HEK293 (cell line): ENCODE measurements around the gene PEPD.

ENCODE experiments used
- CTCF ChIA-PET: fragments of 350-600 bp; formaldehyde crosslinking; extraction: SDS; loops from one replicate; lab custom pipeline; 2021; ENCODE audit warnings: antibody characterized with exemption; lab: Yijun Ruan, JAX
- POLR2A ChIA-PET: fragments of 300-600 bp; formaldehyde crosslinking; extraction: SDS; loops from one replicate; lab custom pipeline; 2020; ENCODE audit warnings: antibody characterized with exemption, inconsistent platforms; lab: Yijun Ruan, JAX
- H3K27ac ChIP-seq: fragments of 200-500 bp; sonication (Bioruptor generic); 2 replicates; pipeline ENCODE4 v1.5.1; 2014; ENCODE audit warnings: low read depth, low read length, control low read depth, inconsistent platforms; ENCODE audit errors: extremely low read depth
- H3K36me3 ChIP-seq, 2 experiments: fragments of 200-500 bp in 1 of 2; sonication (Bioruptor generic) in 1 of 2; 1 replicate in 1 of 2; 2 replicates in 1 of 2; pipeline ENCODE4 v1.5.1; 2014 to 2017; ENCODE audit warnings: inconsistent platforms in 2 of 2, low read length in 2 of 2; ENCODE audit not compliant: control insufficient read depth in 2 of 2, insufficient read depth in 1 of 2
- H3K4me1 ChIP-seq: fragments of 200-500 bp; sonication (Bioruptor generic); 2 replicates; pipeline ENCODE4 v1.5.1; 2014; ENCODE audit warnings: mild to moderate bottlenecking, low read length, inconsistent platforms; ENCODE audit not compliant: control insufficient read depth, insufficient read depth
- H3K4me3 ChIP-seq: 2 replicates; pipeline ENCODE4 v1.5.1; 2011; ENCODE audit warnings: low read depth, mild to moderate bottlenecking, control low read depth, low read length, moderate library complexity
- H3K9me3 ChIP-seq: fragments of 200-500 bp; sonication (Bioruptor generic); 2 replicates; pipeline ENCODE4 v1.5.1; 2014; ENCODE audit warnings: low read depth, low read length, inconsistent platforms; ENCODE audit not compliant: control insufficient read depth, insufficient read depth
- FEZF1 ChIP-seq: fragments of 450-650 bp; formaldehyde crosslinking; IDR thresholded peaks from 2 replicates; pipeline ENCODE4 v1.5.1; 2016; ENCODE audit warnings: missing biosample characterization, missing genetic modification characterization
- HIC1 ChIP-seq: fragments of 450-650 bp; formaldehyde crosslinking; IDR thresholded peaks from 2 replicates; pipeline ENCODE4 v1.5.1; 2016; ENCODE audit warnings: missing biosample characterization, missing genetic modification characterization
- IKZF3 ChIP-seq: fragments of 450-650 bp; IDR thresholded peaks from 2 replicates; pipeline ENCODE4 v1.5.0; 2018; ENCODE audit warnings: missing biosample characterization, mild to moderate bottlenecking, missing genetic modification characterization, moderate library complexity
- SP2 ChIP-seq: fragments of 450-650 bp; formaldehyde crosslinking; IDR thresholded peaks from 2 replicates; pipeline ENCODE4 v1.5.1; 2016; ENCODE audit warnings: missing biosample characterization, missing genetic modification characterization
- TRIM28 ChIP-seq: IDR thresholded peaks from 2 replicates; pipeline ENCODE4 v1.6.1; 2011; ENCODE audit warnings: low read length, control low read depth, borderline replicate concordance
- ZBTB44 ChIP-seq: fragments of 450-650 bp; IDR thresholded peaks from 2 replicates; pipeline ENCODE4 v1.5.1; 2018; ENCODE audit warnings: missing biosample characterization, mild to moderate bottlenecking, missing genetic modification characterization
- ZFHX2 ChIP-seq: fragments of 450-650 bp; formaldehyde crosslinking; conservative IDR thresholded peaks from 2 replicates; pipeline ENCODE4 v1.5.1; 2016; ENCODE audit warnings: missing biosample characterization, missing genetic modification characterization
- ZFP3 ChIP-seq: fragments of 450-650 bp; formaldehyde crosslinking; IDR thresholded peaks from 2 replicates; pipeline ENCODE4 v1.5.1; 2016; ENCODE audit warnings: low read depth, missing biosample characterization, missing genetic modification characterization
- ZNF138 ChIP-seq: fragments of 450-650 bp; formaldehyde crosslinking; IDR thresholded peaks from 2 replicates; pipeline ENCODE4 v1.5.1; 2016; ENCODE audit warnings: missing biosample characterization, missing genetic modification characterization, borderline replicate concordance
- ZNF146 ChIP-seq: fragments of 450-650 bp; formaldehyde crosslinking; IDR thresholded peaks from 2 replicates; pipeline ENCODE4 v1.5.1; 2016; ENCODE audit warnings: missing biosample characterization, missing genetic modification characterization
- ZNF18 ChIP-seq: fragments of 450-650 bp; formaldehyde crosslinking; IDR thresholded peaks from 2 replicates; pipeline ENCODE4 v1.5.1; 2016; ENCODE audit warnings: missing biosample characterization, missing genetic modification characterization
- ZNF211 ChIP-seq: fragments of 450-650 bp; formaldehyde crosslinking; IDR thresholded peaks from 2 replicates; pipeline ENCODE4 v1.5.1; 2016; ENCODE audit warnings: low read depth, missing biosample characterization, missing genetic modification characterization
- ZNF335 ChIP-seq: fragments of 450-650 bp; formaldehyde crosslinking; conservative IDR thresholded peaks from 2 replicates; pipeline ENCODE4 v1.5.1; 2016; ENCODE audit warnings: missing biosample characterization, missing genetic modification characterization
- ZNF341 ChIP-seq: fragments of 450-650 bp; formaldehyde crosslinking; IDR thresholded peaks from 2 replicates; pipeline ENCODE4; 2016; ENCODE audit warnings: low read depth, missing biosample characterization, missing genetic modification characterization
- ZNF488 ChIP-seq: fragments of 450-650 bp; formaldehyde crosslinking; IDR thresholded peaks from 2 replicates; pipeline ENCODE4 v1.5.1; 2016; ENCODE audit warnings: missing biosample characterization, missing genetic modification characterization
- ZNF530 ChIP-seq: fragments of 450-650 bp; formaldehyde crosslinking; IDR thresholded peaks from 2 replicates; pipeline ENCODE4 v1.5.1; 2016; ENCODE audit warnings: low read depth, missing biosample characterization, missing genetic modification characterization
- ZNF548 ChIP-seq: fragments of 450-650 bp; formaldehyde crosslinking; IDR thresholded peaks from 2 replicates; pipeline ENCODE4 v1.5.1; 2016; ENCODE audit warnings: missing biosample characterization, missing genetic modification characterization
- ZNF558 ChIP-seq: fragments of 450-650 bp; formaldehyde crosslinking; IDR thresholded peaks from 2 replicates; pipeline ENCODE4 v1.5.1; 2016; ENCODE audit warnings: missing biosample characterization, missing genetic modification characterization
- ZNF561 ChIP-seq: fragments of 450-650 bp; IDR thresholded peaks from 2 replicates; pipeline ENCODE4 v1.5.1; 2018; ENCODE audit warnings: missing biosample characterization, missing genetic modification characterization, borderline replicate concordance
- ZNF596 ChIP-seq: fragments of 450-650 bp; IDR thresholded peaks from 2 replicates; pipeline ENCODE4 v1.5.0; 2018; ENCODE audit warnings: missing biosample characterization, mild to moderate bottlenecking, missing genetic modification characterization, moderate library complexity
- ZNF610 ChIP-seq: fragments of 450-650 bp; formaldehyde crosslinking; IDR thresholded peaks from 2 replicates; pipeline ENCODE4 v1.5.1; 2016; ENCODE audit warnings: missing biosample characterization, missing genetic modification characterization, borderline replicate concordance
- ZNF677 ChIP-seq: fragments of 450-650 bp; IDR thresholded peaks from 2 replicates; pipeline ENCODE4 v1.5.0; 2018; ENCODE audit warnings: missing biosample characterization, mild to moderate bottlenecking, missing genetic modification characterization, moderate library complexity
- ZNF830 ChIP-seq: fragments of 450-650 bp; IDR thresholded peaks from 2 replicates; pipeline ENCODE4 v1.5.0; 2018; ENCODE audit warnings: missing biosample characterization, missing genetic modification characterization, low read depth, mild to moderate bottlenecking, moderate library complexity
- ZSCAN4 ChIP-seq: fragments of 450-650 bp; formaldehyde crosslinking; IDR thresholded peaks from 2 replicates; pipeline ENCODE4 v1.5.1; 2017; ENCODE audit warnings: missing biosample characterization, missing genetic modification characterization

Gene PEPD

GRCh38 chr19:33520048-33520643 is 1.4 kb downstream of the PEPD start (continued):
- TF ChIP-seq ZSCAN4 (tag by site-specific recombination), result no peak

- Histone ChIP-seq H3K36me3 (no peaks in the 10 kb centered on the region; a peak in 1 of 3 replicates), H3K27ac (no peak overlapping the region), H3K4me3 (no peak overlapping the region), H3K9me3 (no peaks in the 10 kb centered on the region), H3K4me1 (peaks cover 12% of the 10 kb centered on the region)
- ChIA-PET CTCF (interaction anchor here (0.7 to 1.7 kb wide), 3 partner anchors 89 to 615 kb away, joined by 3 to 5 read pairs (median 4); no protein-coding TSS in a partner anchor), POLR2A (no interaction called here)
- no peak for TF ChIP-seq ZBTB44 (tag by site-specific recombination)
- no peak for TF ChIP-seq ZNF341 (tag by site-specific recombination)
- no peak for TF ChIP-seq ZSCAN4 (tag by site-specific recombination)
- no peak for TF ChIP-seq ZNF146 (tag by site-specific recombination)
- TF ChIP-seq ZNF610 (tag by site-specific recombination), result no peak
- no peak for TF ChIP-seq ZNF18
- no peak for TF ChIP-seq ZNF530 (tag by site-specific recombination)
- TF ChIP-seq ZNF558, result no peak
- TF ChIP-seq ZNF488, result no peak
Observed at GRCh38 chr19:33519416-33519815, 2.2 kb downstream of the PEPD start.

GRCh38 chr19:33518541-33518940 is 3.0 kb downstream of the PEPD start:
- ChIA-PET CTCF (no interaction called here), POLR2A (no interaction called here)
- peaks cover 12% of the 10 kb centered on the region for H3K4me1 ChIP-seq
- TF ChIP-seq SP2 (tag by site-specific recombination) (no peak), ZNF830 (no peak), ZFP3 (tag by site-specific recombination) (no peak), HIC1 (tag by site-specific recombination) (no peak), ZNF211 (tag by site-specific recombination) (no peak), FEZF1 (tag by site-specific recombination) (no peak), ZNF138 (no peak), ZFHX2 (tag by site-specific recombination) (no peak), TRIM28 (no peak), IKZF3 (no peak), ZNF335 (no peak), ZNF561 (no peak), ZNF596 (tag by site-specific recombination) (no peak), ZNF548 (tag by site-specific recombination) (no peak), ZNF530 (tag by site-specific recombination) (no peak), ZNF677 (tag by site-specific recombination) (no peak)

More at GRCh38 chr19:33518541-33518940, 3.0 kb downstream of the PEPD start:
- Histone ChIP-seq H3K36me3 (no peaks in the 10 kb centered on the region; a peak in 1 of 3 replicates), H3K4me3 (no peak overlapping the region), H3K9me3 (no peaks in the 10 kb centered on the region), H3K27ac (no peak overlapping the region)
